H1 (cell line): ENCODE results near the gene ANP32B. TPM values are rescaled to one million over a fixed set of nuclear protein-coding genes. Genes with fewer than 3 reads are reported as not detected.

Source experiments
- NRF1 ChIP-seq: IDR thresholded peaks from 2 replicates; pipeline ENCODE4 v1.6.1; 2011; ENCODE audit warnings: mild to moderate bottlenecking, low read depth, low read length, improper control_type of control experiment
- SAP30 ChIP-seq: fragments of 300-600 bp; sonication (generic); IDR thresholded peaks from 2 replicates; pipeline ENCODE4 v1.7.1; 2012; ENCODE audit warnings: low read length, moderate library complexity, mild to moderate bottlenecking, inconsistent platforms; ENCODE audit not compliant: insufficient read depth, insufficient replicate concordance
- polyA plus RNA-seq, 7 experiments: library from polyadenylated mRNA; depleted of rRNA in 3 of 7; stranded (reverse) in 5 of 7; unstranded in 2 of 7; fragments of >200 nt in 5 of 7; fragments of 200-250 nt in 2 of 7; gene quantifications; 1 replicate in 5 of 7; 2 replicates in 1 of 7; 4 replicates in 1 of 7; pipeline versions ENCODE4 v1.2.1 to v1.2.3, GENCODE V29; 2011 to 2013; ENCODE audit warnings: missing spikeins in 2 of 7, mixed read lengths in 2 of 7
- total RNA-seq: library from RNA; stranded (reverse); fragmentation: NEBNext Ultra II Directional; extraction: Animal tissue kit (Norgen Biotek cat#: 25700); gene quantifications from 2 replicates; pipeline ENCODE4 v1.2.1, GENCODE V29; 2021

Gene ANP32B
- total and polyA plus RNA-seq, 2 of the 8 experiments (the other 6 are each of a cell fraction or from before 2014, with no cell fraction given), result 7.6 to 88.1 TPM

DNA sequence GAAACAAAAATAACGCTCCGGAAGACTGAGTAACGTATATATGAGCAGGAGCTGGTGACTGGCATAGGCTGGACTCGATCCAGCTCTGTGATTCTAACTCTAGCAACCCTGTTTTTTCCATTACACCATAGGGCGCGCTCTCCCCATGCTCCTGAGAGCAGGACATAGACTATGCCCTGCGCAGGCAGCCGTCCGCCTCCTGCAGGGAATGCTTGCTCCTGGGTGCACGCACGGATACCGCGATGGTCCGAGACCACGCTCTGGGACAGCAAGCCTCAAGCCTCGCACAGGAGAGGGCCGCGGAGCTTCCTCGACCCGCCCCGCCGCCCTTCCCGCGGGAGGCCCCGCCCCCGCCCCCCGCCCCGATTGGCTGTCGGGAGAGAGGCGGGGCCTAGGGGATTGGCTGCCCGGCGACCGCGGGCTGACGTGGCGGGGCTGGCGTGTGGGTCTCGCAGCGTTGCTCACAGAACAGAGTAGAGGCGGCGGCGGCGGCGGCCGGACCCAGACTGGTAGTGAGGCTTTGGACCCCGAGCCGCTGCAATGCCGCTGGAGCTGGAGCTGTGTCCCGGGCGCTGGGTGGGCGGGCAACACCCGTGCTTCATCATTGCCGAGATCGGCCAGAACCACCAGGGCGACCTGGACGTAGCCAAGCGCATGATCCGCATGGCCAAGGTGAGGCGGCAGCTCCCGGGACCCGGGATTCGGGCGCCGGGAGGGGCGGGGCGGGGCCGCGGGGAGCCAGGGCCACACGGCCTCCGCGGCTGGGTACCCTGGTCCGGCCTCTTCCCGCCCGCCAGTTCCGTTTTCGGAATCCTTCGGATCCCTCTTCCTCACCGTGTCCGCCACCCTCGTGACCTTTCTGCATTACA is 73.4 kb downstream of the ANP32B start, which contains the start of gene NANS (continued):
- TF ChIP-seq SAP30 (no peak), NRF1 (peak; percentile 35)
